GM19239 (cell line): ENCODE measurements around the gene AGO3.

ENCODE experiments used
- DNase-seq: peaks from one replicate; pipeline ENCODE4 v3.0.0; 2011; ENCODE audit warnings: low spot score; ENCODE audit not compliant: insufficient read length
- FAIRE-seq: peaks from 2 replicates; lab custom pipeline; 2011; peaks lifted over from hg19 to GRCh38; lab: Jason Lieb, UNC

The AGO3 gene

DNA sequence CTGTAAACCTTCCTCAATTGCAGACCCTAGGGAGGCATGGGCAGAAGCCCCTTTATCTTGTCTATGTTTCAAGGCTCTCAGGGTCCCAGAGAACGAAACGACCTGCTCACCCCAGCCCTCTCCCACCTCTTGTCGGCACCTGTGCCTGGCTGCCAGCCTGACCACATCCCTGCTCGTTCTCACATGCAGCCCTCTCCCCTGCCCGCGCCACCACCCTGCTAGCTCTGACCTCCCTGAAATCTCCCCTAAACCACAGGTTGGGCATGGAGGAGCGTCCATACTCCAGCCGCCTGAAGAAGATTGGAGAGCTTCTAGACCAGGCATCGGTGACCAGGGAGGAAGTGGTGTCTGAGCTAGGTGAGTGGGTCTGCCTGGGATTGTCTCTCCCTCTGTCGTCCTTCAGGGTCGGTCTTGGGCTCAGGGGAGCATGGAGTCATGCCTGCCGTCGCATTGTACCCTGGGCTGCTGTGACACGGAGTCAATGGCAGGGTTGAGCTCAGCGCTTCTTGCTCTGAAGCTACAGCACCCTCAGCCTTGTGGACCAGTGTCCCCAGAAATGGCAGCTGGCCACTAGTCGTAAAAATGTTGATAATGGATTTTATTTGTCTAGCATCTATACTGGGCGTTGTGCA lies 161.4 kb downstream of the AGO3 start:
- DNase-seq, result no peak
- FAIRE-seq, result no peak

- no peak for FAIRE-seq
- DNase-seq, result no peak
Observed at GRCh38 chr1:36092798-36093185, 161.9 kb downstream of the AGO3 start.

- no peak for DNase-seq
- FAIRE-seq, result no peak
Observed at GRCh38 chr1:36093226-36093625, 162.3 kb downstream of the AGO3 start.

- DNase-seq (no peak), FAIRE-seq (no peak)
Observed at GRCh38 chr1:36093929-36094328, 163.0 kb downstream of the AGO3 start.

- DNase-seq (no peak), FAIRE-seq (no peak)
Observed at GRCh38 chr1:36094621-36095061, 163.7 kb downstream of the AGO3 start.

- no peak for DNase-seq
- no peak for FAIRE-seq
Observed at GRCh38 chr1:36095760-36096405, 165.0 kb downstream of the AGO3 start.

DNA sequence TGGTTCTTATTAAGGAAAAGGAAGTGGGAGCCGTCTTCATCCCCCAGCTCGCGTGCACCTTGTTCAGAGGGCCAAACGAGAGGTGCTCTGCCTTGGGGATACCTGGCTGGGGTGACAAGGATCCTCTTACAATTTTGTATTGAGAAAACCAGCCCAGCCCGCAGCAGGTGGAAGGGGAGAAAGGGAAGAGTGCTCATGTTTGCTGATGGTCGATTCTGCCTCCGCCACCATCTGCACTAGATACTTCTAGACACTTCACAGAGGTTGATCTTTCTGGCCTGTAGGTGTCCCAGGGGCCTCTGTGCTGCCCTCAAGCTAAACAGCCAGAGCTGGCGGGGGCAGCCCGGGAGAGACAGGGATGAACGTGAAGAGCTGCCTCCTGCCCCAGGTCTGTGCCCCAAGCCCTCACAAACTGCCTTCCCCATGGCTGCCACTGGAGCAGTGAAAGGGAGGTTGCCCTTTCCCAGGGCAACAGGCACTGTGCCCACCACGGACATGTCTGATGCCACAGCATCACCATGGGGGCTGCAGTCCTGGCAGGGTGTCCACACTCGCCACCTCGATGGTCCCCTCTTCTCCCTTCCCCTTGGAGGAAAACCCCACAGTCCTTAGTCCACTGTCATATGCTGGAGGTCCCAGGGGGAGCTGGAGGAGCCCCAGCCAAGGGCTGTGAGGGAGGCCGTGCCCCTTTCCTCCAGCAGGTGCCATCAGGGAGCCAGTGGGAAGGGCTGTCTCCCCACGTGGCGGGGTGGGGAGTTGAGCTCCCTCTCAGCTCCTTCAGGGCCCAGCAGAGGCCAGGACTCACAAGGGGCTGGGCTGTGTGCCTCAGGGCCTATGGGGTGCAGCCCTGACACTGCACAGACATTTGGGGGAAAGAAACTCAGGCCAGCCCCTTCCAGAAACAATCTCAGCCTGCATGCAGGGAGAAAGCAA lies 165.9 kb downstream of the AGO3 start:
- no peak for DNase-seq
- no peak for FAIRE-seq

DNA sequence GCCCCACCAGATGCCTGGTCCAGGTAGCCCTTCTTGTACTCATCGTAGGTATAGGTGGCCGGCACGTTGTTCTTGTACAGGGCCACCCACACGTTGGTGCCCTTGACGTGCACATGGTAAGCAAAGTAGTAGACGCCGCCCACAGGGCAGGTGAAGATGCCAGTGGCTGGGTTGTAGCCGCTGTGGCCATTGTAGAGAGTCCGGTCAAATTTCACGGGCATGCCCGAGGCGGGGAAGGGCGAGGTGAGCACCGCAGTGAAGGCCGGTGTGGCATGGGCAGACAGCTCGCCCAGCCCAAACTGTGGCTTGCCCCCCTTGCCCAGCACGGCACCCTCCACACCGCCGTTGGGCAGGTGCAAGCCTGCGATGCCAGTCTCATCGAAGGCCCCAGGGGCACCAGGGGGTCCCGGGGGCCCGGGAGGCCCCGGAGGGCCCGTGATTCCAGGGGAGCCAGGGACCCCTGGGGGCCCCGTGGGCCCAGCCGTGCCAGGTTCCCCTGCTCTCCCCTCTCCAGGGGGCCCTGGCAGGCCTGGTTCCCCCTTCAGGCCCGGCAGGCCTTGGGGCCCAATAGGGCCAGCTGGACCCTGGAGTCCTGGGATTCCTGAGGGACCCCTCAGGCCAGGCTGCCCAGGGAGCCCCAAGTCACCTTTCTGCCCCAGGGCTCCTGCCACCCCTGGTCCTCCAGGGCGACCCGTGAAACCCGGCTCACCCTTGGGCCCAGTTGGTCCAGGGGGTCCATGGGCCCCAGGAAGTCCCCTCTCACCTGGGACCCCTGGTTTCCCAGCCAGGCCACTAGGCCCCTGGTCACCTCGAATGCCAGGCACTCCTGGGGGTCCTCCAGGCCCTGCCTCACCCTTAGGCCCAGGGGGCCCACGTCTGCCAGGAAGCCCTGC lies 167.0 kb downstream of the AGO3 start:
- DNase-seq (no peak), FAIRE-seq (no peak)

DNA sequence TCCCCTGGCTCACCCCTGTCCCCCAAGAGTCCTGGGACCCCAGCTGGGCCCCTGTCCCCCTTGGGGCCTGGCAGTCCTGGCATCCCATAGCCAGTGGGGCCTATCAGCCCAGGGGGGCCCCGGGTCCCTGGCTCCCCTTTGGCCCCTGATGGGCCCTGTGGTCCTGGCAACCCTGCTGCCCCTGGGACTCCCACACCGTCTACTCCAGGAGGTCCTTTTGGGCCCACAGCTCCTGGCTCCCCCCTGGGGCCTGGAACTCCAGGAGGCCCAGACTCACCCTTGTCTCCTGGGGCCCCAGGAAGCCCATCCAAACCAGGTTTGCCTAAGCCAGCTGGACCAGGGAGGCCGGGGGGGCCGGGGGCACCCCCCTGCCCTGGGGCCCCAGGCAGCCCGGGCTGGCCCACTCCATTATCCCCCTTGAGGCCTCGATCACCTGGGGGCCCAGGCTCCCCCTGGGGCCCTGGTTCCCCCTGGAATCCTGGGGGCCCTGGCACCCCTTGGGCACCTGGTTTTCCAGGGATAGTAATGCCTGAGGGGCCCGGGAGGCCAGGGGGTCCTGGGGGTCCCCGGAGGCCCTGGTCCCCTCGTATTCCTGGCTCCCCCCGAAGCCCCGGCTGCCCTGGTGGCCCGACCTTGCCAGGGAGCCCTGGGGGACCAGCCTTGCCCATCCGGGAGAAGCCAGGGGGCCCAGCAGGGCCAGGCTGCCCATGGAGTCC lies 167.9 kb downstream of the AGO3 start:
- no peak for DNase-seq
- no peak for FAIRE-seq

DNA sequence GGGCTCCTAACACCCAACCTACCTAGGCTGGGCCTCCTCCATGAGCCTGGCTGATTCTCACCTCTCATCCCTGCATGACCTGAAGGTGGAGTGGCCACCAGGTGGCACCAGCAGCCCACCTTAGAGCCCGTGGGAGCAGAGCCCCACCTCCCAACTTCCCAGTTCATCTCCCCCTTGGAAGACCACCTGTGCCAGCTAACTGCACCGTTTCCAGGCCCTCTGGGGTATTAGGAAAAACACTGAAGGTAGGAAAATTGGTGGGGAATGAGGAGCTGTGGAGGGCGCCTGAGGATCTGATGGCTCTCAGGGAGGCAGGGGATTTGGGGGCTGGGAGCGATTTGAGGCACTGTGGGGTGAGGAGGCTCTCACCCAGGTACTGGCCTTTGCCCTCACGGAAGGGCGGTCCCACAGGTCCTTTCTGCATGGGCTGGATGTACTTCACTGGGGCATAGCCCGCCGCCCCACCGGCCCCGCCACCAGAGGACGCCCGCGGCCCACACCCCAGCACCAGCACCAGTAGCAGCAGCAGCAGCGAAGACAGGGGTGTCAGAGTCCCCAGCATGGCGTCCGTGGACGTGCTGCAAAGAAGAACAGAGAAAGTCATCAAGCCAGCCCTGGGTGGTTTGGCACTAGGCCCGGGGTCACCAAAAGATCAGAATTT lies 168.9 kb downstream of the AGO3 start:
- FAIRE-seq, result peak; percentile 94

DNA sequence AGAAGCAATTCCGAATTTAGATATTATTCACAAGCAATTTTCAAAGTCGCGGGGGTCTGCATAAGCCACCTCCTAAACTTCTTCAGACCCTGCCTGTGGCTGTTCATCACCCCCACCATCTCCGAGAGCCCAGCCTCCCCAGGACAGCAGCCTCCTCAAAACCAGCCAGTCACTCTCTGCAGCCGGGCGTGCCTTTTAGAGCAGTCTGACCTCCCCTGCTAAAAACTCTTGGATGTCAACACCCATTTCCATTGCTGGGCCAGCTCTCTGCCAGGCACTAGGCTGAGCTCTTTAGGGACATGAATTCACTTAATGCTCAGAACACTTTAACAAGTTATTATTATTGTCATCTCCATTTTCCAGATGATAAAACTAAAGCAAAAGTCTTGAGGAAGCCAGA lies 169.5 kb downstream of the AGO3 start:
- FAIRE-seq, result no peak
- DNase-seq, result no peak

More for the DNA sequence above, 168.9 kb downstream of the AGO3 start:
- peak; percentile 90 for DNase-seq

DNA sequence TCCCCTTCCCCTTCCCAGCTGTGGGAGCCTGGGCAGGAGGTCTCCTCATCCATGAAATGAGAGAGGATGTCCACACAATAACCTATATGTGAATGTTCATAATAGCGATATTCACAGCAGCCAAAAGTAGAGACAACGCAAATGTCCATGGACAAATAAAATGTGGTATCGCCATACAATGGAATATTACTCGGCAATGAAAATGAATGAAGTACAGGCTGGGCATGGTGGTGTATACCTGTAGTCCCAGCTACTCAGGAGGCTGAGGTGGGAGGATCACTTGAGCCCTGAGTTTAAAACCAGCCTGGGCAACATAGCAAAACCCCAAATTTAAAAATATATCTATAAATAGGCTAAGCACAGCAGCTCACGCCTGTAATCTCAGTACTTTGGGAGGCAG lies 170.6 kb downstream of the AGO3 start:
- DNase-seq, result no peak
- no peak for FAIRE-seq

DNA sequence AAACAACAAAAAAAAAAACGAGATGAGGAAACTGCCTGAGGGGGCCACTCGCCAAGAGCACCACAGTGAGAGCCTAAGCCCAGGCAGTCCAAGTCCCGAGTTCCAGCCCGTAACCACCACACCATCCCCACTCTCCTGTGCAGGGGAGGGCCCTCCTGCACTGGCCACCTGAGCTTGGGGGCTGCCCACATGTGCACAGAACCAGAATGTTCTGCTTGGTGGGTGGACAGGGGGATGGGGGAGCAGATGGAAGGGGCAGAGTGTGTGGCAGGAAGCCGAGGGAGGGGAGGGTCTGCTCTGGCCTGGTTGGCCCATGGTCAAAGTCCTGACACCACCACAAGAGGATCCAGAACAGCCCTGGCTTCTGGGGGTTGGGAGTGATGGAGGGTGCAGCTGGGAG lies 175.4 kb downstream of the AGO3 start:
- DNase-seq, result no peak
- no peak for FAIRE-seq

DNA sequence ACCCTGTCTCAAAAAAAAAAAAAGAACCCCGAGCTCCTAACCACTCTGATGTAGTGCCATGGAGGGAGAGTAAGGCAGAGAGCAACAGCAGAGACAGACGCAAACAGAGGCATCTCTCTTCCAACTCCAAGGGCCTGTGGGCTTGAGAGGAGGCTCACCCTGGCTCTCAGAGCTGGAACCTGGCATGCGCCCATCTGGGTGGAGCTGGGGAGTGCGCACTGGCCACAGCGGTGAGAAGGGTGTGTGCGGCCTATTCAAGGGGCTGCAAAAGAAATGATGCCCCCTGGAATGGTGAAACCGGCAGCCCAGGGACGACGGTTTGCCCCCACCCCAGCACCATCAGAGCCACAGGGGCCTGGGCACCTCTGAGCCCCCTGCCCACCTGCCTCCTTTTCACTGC lies 176.5 kb downstream of the AGO3 start:
- no peak for FAIRE-seq
- no peak for DNase-seq

DNA sequence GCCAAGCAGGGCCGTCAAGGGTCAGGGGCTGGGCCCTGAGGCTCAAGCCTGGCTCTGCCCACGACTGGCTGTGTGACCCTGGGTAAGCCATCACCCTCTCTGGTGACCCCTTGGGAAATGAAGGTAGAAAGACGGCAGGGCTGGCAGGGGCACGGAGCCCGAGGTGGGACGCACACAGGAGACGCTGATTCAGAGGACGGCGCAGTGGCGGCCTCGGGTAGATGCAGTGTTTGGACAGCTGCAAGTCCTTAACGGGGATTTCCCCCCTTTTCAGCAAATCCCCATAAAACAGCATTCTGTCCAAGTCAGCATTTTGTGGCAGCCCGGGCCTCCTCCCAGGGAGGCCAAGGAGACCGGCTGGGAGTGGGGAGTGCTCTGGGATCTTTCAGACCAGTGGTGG lies 177.4 kb downstream of the AGO3 start:
- FAIRE-seq (no peak), DNase-seq (no peak)

DNA sequence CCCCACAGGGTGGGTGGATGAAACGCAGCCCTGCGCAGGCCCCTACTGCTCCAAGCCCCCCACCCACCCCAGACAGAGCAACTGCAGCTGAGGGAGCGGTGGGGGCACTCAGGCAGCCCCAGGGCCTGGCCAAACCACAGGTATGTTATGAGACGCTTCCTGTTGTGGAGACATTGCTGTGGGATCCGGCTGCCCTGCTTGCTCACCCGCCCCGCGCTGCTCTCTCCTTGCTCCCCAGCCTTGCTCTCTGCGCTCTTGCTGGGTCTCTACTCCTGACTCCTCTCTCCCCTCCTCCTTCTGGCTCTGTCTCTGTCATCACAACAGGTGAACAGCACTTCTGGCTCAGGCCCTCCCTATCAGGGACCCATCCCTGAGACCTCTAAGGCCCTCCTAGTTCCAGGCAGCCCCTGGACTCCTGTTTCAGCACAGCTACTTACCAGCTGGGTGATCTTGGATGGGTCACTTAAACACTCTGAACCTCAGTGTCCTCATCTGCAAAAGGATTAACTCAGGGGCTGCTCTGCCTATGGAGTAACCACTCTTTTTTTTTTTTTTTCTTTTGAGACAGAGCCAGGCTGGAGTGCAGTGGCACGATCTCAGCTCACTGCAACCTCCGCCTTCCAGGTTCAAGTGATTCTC lies 178.3 kb downstream of the AGO3 start:
- DNase-seq, result no peak
- no peak for FAIRE-seq

- FAIRE-seq, result no peak
- no peak for DNase-seq
Observed at GRCh38 chr1:36111151-36111550, 180.2 kb downstream of the AGO3 start.

- DNase-seq (no peak), FAIRE-seq (no peak)
Observed at GRCh38 chr1:36112823-36113222, 181.9 kb downstream of the AGO3 start.

DNA sequence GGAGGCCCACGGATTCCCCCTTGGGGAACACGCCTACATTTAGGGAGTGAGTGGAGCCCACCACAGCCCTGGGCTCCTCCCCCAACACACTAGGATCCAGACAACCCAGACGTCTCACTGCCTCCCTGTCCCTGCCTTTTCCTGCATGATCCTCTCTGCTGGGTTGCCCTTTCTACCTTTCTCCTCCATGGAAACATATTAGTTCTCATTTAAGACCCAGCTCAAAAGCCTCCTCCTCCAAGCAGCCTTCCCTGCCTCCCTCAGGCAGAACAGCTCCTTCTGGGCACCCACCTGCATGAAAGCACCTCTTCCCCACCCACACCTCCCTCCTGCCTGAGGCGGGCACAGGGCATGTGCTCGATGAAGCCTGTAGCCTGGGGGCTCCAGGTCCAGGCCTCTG lies 183.5 kb downstream of the AGO3 start:
- no peak for FAIRE-seq
- no peak for DNase-seq
